HEK293 (cell line): Measurements from ENCODE around the gene CLN3.
"Not testable (repeated sequence)": the region's sequence is repeated elsewhere in the genome, so short reads cannot be mapped to it uniquely, and the experiment has no call there.

Source experiments
- CTCF ChIA-PET: fragments of 350-600 bp; formaldehyde crosslinking; extraction: SDS; loops from one replicate; lab custom pipeline; 2021; ENCODE audit warnings: antibody characterized with exemption; lab: Yijun Ruan, JAX
- POLR2A ChIA-PET: fragments of 300-600 bp; formaldehyde crosslinking; extraction: SDS; loops from one replicate; lab custom pipeline; 2020; ENCODE audit warnings: antibody characterized with exemption, inconsistent platforms; lab: Yijun Ruan, JAX
- H3K27ac ChIP-seq: fragments of 200-500 bp; sonication (Bioruptor generic); 2 replicates; pipeline ENCODE4 v1.5.1; 2014; ENCODE audit warnings: low read depth, low read length, control low read depth, inconsistent platforms; ENCODE audit errors: extremely low read depth
- H3K36me3 ChIP-seq, 2 experiments: fragments of 200-500 bp in 1 of 2; sonication (Bioruptor generic) in 1 of 2; 1 replicate in 1 of 2; 2 replicates in 1 of 2; pipeline ENCODE4 v1.5.1; 2014 to 2017; ENCODE audit warnings: inconsistent platforms in 2 of 2, low read length in 2 of 2; ENCODE audit not compliant: control insufficient read depth in 2 of 2, insufficient read depth in 1 of 2
- H3K4me1 ChIP-seq: fragments of 200-500 bp; sonication (Bioruptor generic); 2 replicates; pipeline ENCODE4 v1.5.1; 2014; ENCODE audit warnings: mild to moderate bottlenecking, low read length, inconsistent platforms; ENCODE audit not compliant: control insufficient read depth, insufficient read depth
- H3K4me3 ChIP-seq: 2 replicates; pipeline ENCODE4 v1.5.1; 2011; ENCODE audit warnings: low read depth, mild to moderate bottlenecking, control low read depth, low read length, moderate library complexity
- H3K9me3 ChIP-seq: fragments of 200-500 bp; sonication (Bioruptor generic); 2 replicates; pipeline ENCODE4 v1.5.1; 2014; ENCODE audit warnings: low read depth, low read length, inconsistent platforms; ENCODE audit not compliant: control insufficient read depth, insufficient read depth
- GLIS2 ChIP-seq: fragments of 450-650 bp; formaldehyde crosslinking; IDR thresholded peaks from 2 replicates; pipeline ENCODE4 v1.5.1; 2016; ENCODE audit warnings: missing biosample characterization, missing genetic modification characterization
- OVOL3 ChIP-seq: fragments of 450-650 bp; formaldehyde crosslinking; IDR thresholded peaks from 2 replicates; pipeline ENCODE4 v1.5.1; 2016; ENCODE audit warnings: missing biosample characterization, missing genetic modification characterization
- PRDM6 ChIP-seq: fragments of 450-650 bp; formaldehyde crosslinking; IDR thresholded peaks from 2 replicates; pipeline ENCODE4 v1.5.1; 2017; ENCODE audit warnings: missing biosample characterization, missing genetic modification characterization
- REPIN1 ChIP-seq: fragments of 450-650 bp; formaldehyde crosslinking; IDR thresholded peaks from 2 replicates; pipeline ENCODE4 v1.5.1; 2017; ENCODE audit warnings: missing biosample characterization, missing genetic modification characterization, low read depth
- ZBTB48 ChIP-seq: fragments of 450-650 bp; formaldehyde crosslinking; IDR thresholded peaks from 2 replicates; pipeline ENCODE4 v1.5.1; 2016; ENCODE audit warnings: missing biosample characterization, missing genetic modification characterization
- ZFP69B ChIP-seq: fragments of 450-650 bp; formaldehyde crosslinking; IDR thresholded peaks from 2 replicates; pipeline ENCODE4 v1.5.1; 2016; ENCODE audit warnings: missing biosample characterization, missing genetic modification characterization
- ZNF112 ChIP-seq: fragments of 450-650 bp; formaldehyde crosslinking; IDR thresholded peaks from 2 replicates; pipeline ENCODE4 v1.5.0; 2017; ENCODE audit warnings: missing biosample characterization, missing genetic modification characterization
- ZNF16 ChIP-seq: fragments of 450-650 bp; formaldehyde crosslinking; IDR thresholded peaks from 2 replicates; pipeline ENCODE4 v1.5.1; 2016; ENCODE audit warnings: low read depth, missing biosample characterization, missing genetic modification characterization
- ZNF221 ChIP-seq: fragments of 450-650 bp; formaldehyde crosslinking; IDR thresholded peaks from 2 replicates; pipeline ENCODE4 v1.5.1; 2017; ENCODE audit warnings: missing biosample characterization, missing genetic modification characterization, borderline replicate concordance
- ZNF223 ChIP-seq: fragments of 450-650 bp; formaldehyde crosslinking; IDR thresholded peaks from 2 replicates; pipeline ENCODE4 v1.5.1; 2016; ENCODE audit warnings: missing biosample characterization, missing genetic modification characterization
- ZNF266 ChIP-seq: fragments of 450-650 bp; formaldehyde crosslinking; IDR thresholded peaks from 2 replicates; pipeline ENCODE4 v1.5.1; 2016; ENCODE audit warnings: missing biosample characterization, missing genetic modification characterization, low read depth
- ZNF362 ChIP-seq: fragments of 450-650 bp; formaldehyde crosslinking; IDR thresholded peaks from 2 replicates; pipeline ENCODE4 v1.5.1; 2016; ENCODE audit warnings: missing biosample characterization, missing genetic modification characterization
- ZNF391 ChIP-seq: fragments of 450-650 bp; formaldehyde crosslinking; IDR thresholded peaks from 2 replicates; pipeline ENCODE4 v1.5.1; 2016; ENCODE audit warnings: low read depth, missing biosample characterization, missing genetic modification characterization, borderline replicate concordance
- ZNF449 ChIP-seq: fragments of 450-650 bp; formaldehyde crosslinking; IDR thresholded peaks from 2 replicates; pipeline ENCODE4 v1.5.1; 2017; ENCODE audit warnings: missing biosample characterization, mild to moderate bottlenecking, missing genetic modification characterization, moderate library complexity
- ZNF544 ChIP-seq: fragments of 450-650 bp; formaldehyde crosslinking; IDR thresholded peaks from 2 replicates; pipeline ENCODE4 v1.5.0; 2017; ENCODE audit warnings: missing biosample characterization, missing genetic modification characterization
- TF ChIP-seq, protein P1 (sequence below): fragments of 450-650 bp; IDR thresholded peaks from 2 replicates; pipeline ENCODE4 v1.5.1; 2018; ENCODE audit warnings: missing biosample characterization, missing genetic modification characterization

The CLN3 gene

GRCh38 chr16:28486266-28486665, 5.6 kb downstream of the CLN3 start (continued):
- TF ChIP-seq, protein P1, sequence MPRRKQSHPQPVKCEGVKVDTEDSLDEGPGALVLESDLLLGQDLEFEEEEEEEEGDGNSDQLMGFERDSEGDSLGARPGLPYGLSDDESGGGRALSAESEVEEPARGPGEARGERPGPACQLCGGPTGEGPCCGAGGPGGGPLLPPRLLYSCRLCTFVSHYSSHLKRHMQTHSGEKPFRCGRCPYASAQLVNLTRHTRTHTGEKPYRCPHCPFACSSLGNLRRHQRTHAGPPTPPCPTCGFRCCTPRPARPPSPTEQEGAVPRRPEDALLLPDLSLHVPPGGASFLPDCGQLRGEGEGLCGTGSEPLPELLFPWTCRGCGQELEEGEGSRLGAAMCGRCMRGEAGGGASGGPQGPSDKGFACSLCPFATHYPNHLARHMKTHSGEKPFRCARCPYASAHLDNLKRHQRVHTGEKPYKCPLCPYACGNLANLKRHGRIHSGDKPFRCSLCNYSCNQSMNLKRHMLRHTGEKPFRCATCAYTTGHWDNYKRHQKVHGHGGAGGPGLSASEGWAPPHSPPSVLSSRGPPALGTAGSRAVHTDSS (tag by site-specific recombination) = no peak
- TF ChIP-seq ZNF544 (tag by site-specific recombination) (no peak), ZNF221 (tag by site-specific recombination) (no peak)
- TF ChIP-seq, all 188 proteins: peak for 0

GRCh38 chr16:28483361-28483760, 8.5 kb downstream of the CLN3 start:
- H3K27ac ChIP-seq, H3K9me3 ChIP-seq, CTCF ChIA-PET, H3K4me1 ChIP-seq, H3K4me3 ChIP-seq: not testable (repeated sequence)
- POLR2A ChIA-PET = interaction anchor here (0.7 kb wide), 1 partner anchor 58 kb away, joined by 6 read pairs; no protein-coding TSS in a partner anchor
- peaks cover 0 to 53% of the 10 kb centered on the region in 2 experiments; a peak in 2 of 3 replicates for H3K36me3 ChIP-seq

DNA sequence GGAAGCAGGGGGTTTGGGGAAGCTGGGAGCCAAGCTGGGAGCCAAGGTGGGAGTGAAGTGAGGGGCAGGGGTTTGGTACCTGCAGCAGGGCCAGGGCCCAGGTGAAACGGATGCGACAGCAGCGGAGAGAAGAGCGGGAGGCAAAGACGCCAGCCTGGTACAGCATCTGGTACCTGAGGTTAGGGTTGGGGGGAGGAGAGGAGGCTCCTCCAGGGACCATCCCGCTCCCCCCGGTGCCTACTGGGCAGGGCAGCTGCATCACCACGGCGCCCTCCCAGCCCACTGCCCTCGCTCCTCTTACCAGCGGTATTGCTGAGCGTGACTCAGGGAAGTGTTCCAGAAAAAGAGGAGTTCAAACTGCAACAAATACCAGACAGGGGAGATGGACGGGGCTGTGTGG, 9.8 kb downstream of the CLN3 start:
- CTCF ChIA-PET = interaction anchor here (0.7 kb wide), 2 partner anchors 264 to 287 kb away, joined by 3 read pairs; no protein-coding TSS in a partner anchor

GRCh38 chr16:28478506-28479180, 13.2 kb downstream of the CLN3 start:
- Histone ChIP-seq H3K4me1 (no peaks in the 10 kb centered on the region), H3K36me3 (peaks cover 0 to 48% of the 10 kb centered on the region in 2 experiments; a peak in 2 of 3 replicates), H3K9me3 (no peaks in the 10 kb centered on the region), H3K27ac (no peak overlapping the region), H3K4me3 (no peak overlapping the region)
- ChIA-PET POLR2A (interaction anchor here (1.2 kb wide), 1 partner anchor 18 kb away, joined by 3 read pairs; no protein-coding TSS in a partner anchor), CTCF (no interaction called here)
- TF ChIP-seq ZNF391 (tag by site-specific recombination) (no peak), REPIN1 (tag by site-specific recombination) (no peak), ZNF362 (tag by site-specific recombination) (peak; percentile 20; the same call in 1 of the 2 replicates), ZNF16 (tag by site-specific recombination) (no peak), PRDM6 (tag by site-specific recombination) (no peak)

More for the DNA sequence above, 9.8 kb downstream of the CLN3 start:
- POLR2A ChIA-PET = no interaction called here
- Histone ChIP-seq H3K9me3 (no peaks in the 10 kb centered on the region), H3K36me3 (peaks cover 0 to 52% of the 10 kb centered on the region in 2 experiments; a peak in 2 of 3 replicates), H3K4me1 (no peaks in the 10 kb centered on the region)
- TF ChIP-seq OVOL3 (tag by site-specific recombination) = no peak
- no peak for TF ChIP-seq ZNF449 (tag by site-specific recombination)
- no peak for TF ChIP-seq ZBTB48
- TF ChIP-seq ZNF266 (tag by site-specific recombination) = no peak
- no peak for TF ChIP-seq ZNF223 (tag by site-specific recombination)
- no peak for TF ChIP-seq ZFP69B (tag by site-specific recombination)
- TF ChIP-seq GLIS2 (tag by site-specific recombination) = no peak
- no peak for TF ChIP-seq ZNF112 (tag by site-specific recombination)
- TF ChIP-seq, all 188 proteins: peak for 0
- no peak overlapping the region for H3K27ac ChIP-seq
- H3K4me3 ChIP-seq = no peak overlapping the region
